Natural killer cell (primary cell): ENCODE data around the gene RAD51B. TPM values are rescaled to one million over a fixed set of nuclear protein-coding genes. Genes with fewer than 3 reads are reported as not detected.

ENCODE experiments used
- ATAC-seq, 3 donors: fragments of 150-1000 bp in 2 of 3; fragments of 200-7000 bp in 1 of 3; cut with Tn5 transposase; 1 replicate in 1 of 3; 2 replicates in 2 of 3; pipeline ENCODE4 v1.10.0; 2021; ENCODE audit warnings: mild to moderate bottlenecking in 2 of 3, moderate library complexity in 2 of 3
- DNase-seq, 2 donors: peaks; one replicate each; pipeline versions ENCODE4 v3.0.0 to v3.0.0-alpha.2; 2013 to 2021; ENCODE audit warnings: mixed read lengths in 1 of 2
- H3K27ac ChIP-seq: one replicate; pipeline ENCODE4 v1.5.1; 2013; ENCODE audit warnings: mild to moderate bottlenecking, low read length
- H3K27me3 ChIP-seq: one replicate; pipeline ENCODE4 v1.6.1; 2013; ENCODE audit warnings: low read length; ENCODE audit not compliant: control insufficient read depth, insufficient read depth
- H3K36me3 ChIP-seq: one replicate; pipeline ENCODE4 v1.6.1; 2013; ENCODE audit warnings: low read length; ENCODE audit not compliant: control insufficient read depth, insufficient read depth
- H3K4me1 ChIP-seq: one replicate; pipeline ENCODE4 v1.6.1; 2013; ENCODE audit warnings: low read length; ENCODE audit not compliant: control insufficient read depth, insufficient read depth
- H3K4me3 ChIP-seq: one replicate; pipeline ENCODE4 v1.5.1; 2013; ENCODE audit warnings: low read length
- H3K9me3 ChIP-seq: one replicate; pipeline ENCODE4 v1.6.1; 2013; ENCODE audit warnings: low read length; ENCODE audit not compliant: control insufficient read depth, insufficient read depth
- H3K27ac Mint-ChIP-seq, 2 donors: one replicate each; pipeline ENCODE4 v1.8.0; 2022; ENCODE audit warnings: mild to moderate bottlenecking in 2 of 2, mixed read lengths in 2 of 2, moderate library complexity in 1 of 2
- H3K27me3 Mint-ChIP-seq, 2 donors: one replicate each; pipeline ENCODE4 v1.8.0; 2022; ENCODE audit warnings: low read depth in 2 of 2, mixed read lengths in 2 of 2
- H3K36me3 Mint-ChIP-seq: one replicate; pipeline ENCODE4 v1.8.0; 2022; ENCODE audit warnings: mixed read lengths
- H3K4me1 Mint-ChIP-seq, 2 donors: one replicate each; pipeline ENCODE4 v1.8.0; 2022; ENCODE audit warnings: mixed read lengths in 2 of 2
- H3K4me3 Mint-ChIP-seq: one replicate; pipeline ENCODE4 v1.8.0; 2022; ENCODE audit warnings: mild to moderate bottlenecking, moderate library complexity, mixed read lengths
- H3K9me3 Mint-ChIP-seq, 2 donors: one replicate each; pipeline ENCODE4 v1.8.0; 2022; ENCODE audit warnings: mixed read lengths in 2 of 2
- WGBS: methylation state at CpG from one replicate; pipeline ENCODE4 v1.1.7; 2013; ENCODE audit warnings: missing lambda C conversion rate; ENCODE audit not compliant: insufficient coverage; 5-methylcytosine and 5-hydroxymethylcytosine counted together
- intact Hi-C: fragments of 100-400 bp; cut with micrococcal nuclease; formaldehyde crosslinking; loops from one replicate; pipeline ENCODE4 v1.14.2; 2022
- total RNA-seq, 4 donors: library from RNA; stranded (reverse); fragments of 120-200 nt in 1 of 4; gene quantifications; one replicate each; pipeline versions ENCODE4 v1.2.3 to v1.2.4, GENCODE V29; 2013 to 2022
- TF ChIP-seq, protein P1 (sequence below): fragments of 200-600 bp; IDR thresholded peaks from one replicate; pipeline ENCODE4 v1.8.0; 2022; ENCODE audit warnings: antibody characterized with exemption

The RAD51B gene
- total RNA-seq, 3 donors from 2014 or later (not counting 1 experiment from before 2014, with no cell fraction given), result 28.1 to 37.6 (median 28.6) TPM

DNA sequence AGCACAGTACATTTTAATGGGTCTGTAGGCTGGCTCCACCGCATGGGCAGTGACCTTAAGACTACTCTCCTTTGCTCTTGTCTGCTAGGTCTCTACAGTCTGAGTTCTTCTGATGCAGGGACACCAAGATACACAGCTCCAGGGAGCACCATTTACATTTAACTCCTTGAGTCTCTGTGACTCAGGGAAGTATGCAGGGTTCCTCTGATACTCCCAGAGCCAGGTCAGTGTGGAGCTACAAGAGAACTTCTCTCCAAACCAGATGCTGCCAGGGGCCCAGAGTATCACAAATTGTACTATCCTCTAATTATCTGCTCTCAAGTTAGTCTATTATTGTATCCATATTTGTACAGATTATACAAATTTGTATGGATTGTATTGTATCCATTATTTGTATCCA lies 958.1 kb downstream of the RAD51B start:
- no peaks in the 10 kb centered on the region for H3K27me3 ChIP-seq
- H3K4me1 Mint-ChIP-seq, result peaks cover 54 to 55% of the 10 kb centered on the region in 2 donors
- 94% methylated on average over 1 of the region's 1 CpG for WGBS
- H3K36me3 Mint-ChIP-seq, result no peaks in the 10 kb centered on the region
- H3K9me3 ChIP-seq, result no peaks in the 10 kb centered on the region
- no peaks in the 10 kb centered on the region for H3K9me3 Mint-ChIP-seq
- peak overlapping the region in 1 of 2 donors; percentile 95 for H3K27ac Mint-ChIP-seq
- ATAC-seq (no peak), DNase-seq (no peak)
- H3K4me1 ChIP-seq, result peaks cover 48% of the 10 kb centered on the region
- no peak overlapping the region for H3K4me3 ChIP-seq
- intact Hi-C loops, result no loop called here
- TF ChIP-seq, protein P1, sequence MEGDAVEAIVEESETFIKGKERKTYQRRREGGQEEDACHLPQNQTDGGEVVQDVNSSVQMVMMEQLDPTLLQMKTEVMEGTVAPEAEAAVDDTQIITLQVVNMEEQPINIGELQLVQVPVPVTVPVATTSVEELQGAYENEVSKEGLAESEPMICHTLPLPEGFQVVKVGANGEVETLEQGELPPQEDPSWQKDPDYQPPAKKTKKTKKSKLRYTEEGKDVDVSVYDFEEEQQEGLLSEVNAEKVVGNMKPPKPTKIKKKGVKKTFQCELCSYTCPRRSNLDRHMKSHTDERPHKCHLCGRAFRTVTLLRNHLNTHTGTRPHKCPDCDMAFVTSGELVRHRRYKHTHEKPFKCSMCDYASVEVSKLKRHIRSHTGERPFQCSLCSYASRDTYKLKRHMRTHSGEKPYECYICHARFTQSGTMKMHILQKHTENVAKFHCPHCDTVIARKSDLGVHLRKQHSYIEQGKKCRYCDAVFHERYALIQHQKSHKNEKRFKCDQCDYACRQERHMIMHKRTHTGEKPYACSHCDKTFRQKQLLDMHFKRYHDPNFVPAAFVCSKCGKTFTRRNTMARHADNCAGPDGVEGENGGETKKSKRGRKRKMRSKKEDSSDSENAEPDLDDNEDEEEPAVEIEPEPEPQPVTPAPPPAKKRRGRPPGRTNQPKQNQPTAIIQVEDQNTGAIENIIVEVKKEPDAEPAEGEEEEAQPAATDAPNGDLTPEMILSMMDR, result no peak
- no peak overlapping the region for H3K4me3 Mint-ChIP-seq
- no peaks in the 10 kb centered on the region for H3K36me3 ChIP-seq
- H3K27ac ChIP-seq, result no peak overlapping the region
- H3K27me3 Mint-ChIP-seq, result no peaks in the 10 kb centered on the region

Other genes with a start within 250 kb of the RAD51B start
- 10 to 100 TPM; 50.9 to 56.0 (median 54.5) TPM for gene PIGH, start 219.5 kb upstream of the RAD51B start, total RNA-seq
- gene ARG2, start 199.9 kb upstream of the RAD51B start, total RNA-seq, result 1 to 10 TPM; 1.2 to 7.4 (median 1.4) TPM
- gene VTI1B, start 145.1 kb upstream of the RAD51B start, total RNA-seq, result 10 to 100 TPM; 47.5 to 77.1 (median 57.9) TPM
- gene RDH11, start 124.0 kb upstream of the RAD51B start, total RNA-seq, result 10 to 100 TPM; 26.5 to 37.4 (median 33.6) TPM
- gene RDH12, start 117.9 kb upstream of the RAD51B start, total RNA-seq, result not detected
- 10 to 100 TPM; 31.0 to 45.9 (median 35.5) TPM for gene ZFYVE26, start 3.2 kb upstream of the RAD51B start, total RNA-seq